Calu3 (cell line): ENCODE measurements around the gene PCDHA9. TPM values are rescaled to one million over a fixed set of nuclear protein-coding genes. Genes with fewer than 3 reads are reported as not detected.
"Not testable (repeated sequence)": the region's sequence is repeated elsewhere in the genome, so short reads cannot be mapped to it uniquely, and the experiment has no call there.

Experiments used
- BruUV-seq: library from RNA; stranded (reverse); fragments of 400-500 nt; replicated peaks from 2 replicates; lab custom pipeline; 2021; lab: Mats Ljungman, UMichigan
- CTCF ChIA-PET: fragments of 300-600 bp; sonication (Branson Sonifier 250); formaldehyde crosslinking; loops from one replicate; lab custom pipeline; 2022; ENCODE audit warnings: antibody characterized with exemption; lab: Charles Lee
- DNase-seq: peaks from one replicate; pipeline ENCODE4 v3.0.0; 2022
- H3K27ac Mint-ChIP-seq: one replicate; pipeline ENCODE4 v1.8.0; 2022; ENCODE audit warnings: mixed read lengths; ENCODE audit not compliant: unreplicated experiment
- H3K27me3 Mint-ChIP-seq: one replicate; pipeline ENCODE4 v1.8.0; 2022; ENCODE audit warnings: mixed read lengths; ENCODE audit not compliant: unreplicated experiment
- H3K36me3 Mint-ChIP-seq: one replicate; pipeline ENCODE4 v1.8.0; 2022; ENCODE audit warnings: mild to moderate bottlenecking, moderate library complexity, mixed read lengths; ENCODE audit not compliant: insufficient read depth, unreplicated experiment
- H3K4me1 Mint-ChIP-seq: one replicate; pipeline ENCODE4 v1.8.0; 2022; ENCODE audit warnings: mild to moderate bottlenecking, low read depth, mixed read lengths; ENCODE audit not compliant: unreplicated experiment
- H3K4me3 Mint-ChIP-seq: one replicate; pipeline ENCODE4 v1.8.0; 2022; ENCODE audit warnings: mild to moderate bottlenecking, low read depth, moderate library complexity, mixed read lengths; ENCODE audit not compliant: unreplicated experiment
- H3K9me3 Mint-ChIP-seq: one replicate; pipeline ENCODE4 v1.8.0; 2022; ENCODE audit warnings: low read depth, mixed read lengths; ENCODE audit not compliant: unreplicated experiment
- CTCF ChIP-seq: fragments of 200-600 bp; IDR thresholded peaks from one replicate; pipeline ENCODE4 v1.8.0; 2022; ENCODE audit warnings: antibody characterized with exemption; ENCODE audit not compliant: unreplicated experiment
- intact Hi-C: fragments of 100-400 bp; cut with micrococcal nuclease; formaldehyde crosslinking; loops from one replicate; pipeline ENCODE4 v1.10.0; 2022; ENCODE audit not compliant: unreplicated experiment
- total RNA-seq: library from RNA; stranded (reverse); gene quantifications from 2 replicates; pipeline ENCODE4 v1.2.3, GENCODE V29; 2022

Gene PCDHA9
- total RNA-seq, 1 experiment from 2014 or later: 0.66 TPM

- Mint-ChIP-seq H3K4me1 (no peaks in the 10 kb centered on the region), H3K4me3 (no peak within 1 kb of the TSS), H3K9me3 (peaks cover 7% of the 10 kb centered on the region), H3K27ac (no peak within 1 kb of the TSS), H3K36me3 (no peaks in the 10 kb centered on the region), H3K27me3 (no peaks in the 10 kb centered on the region)
- intact Hi-C loops: no loop called here
- DNase-seq: no peak
- no peak for TF ChIP-seq CTCF
- CTCF ChIA-PET: no interaction called here
- BruUV-seq: no TSS peak
Observed at GRCh38 chr5:140821375-140822280, 26.6 kb upstream of the PCDHA9 start, which contains the start of gene PCDHA5. TSS of gene PCDHA5 (plus strand) at chr5:140821613.

- BruUV-seq: no TSS peak
- CTCF ChIA-PET: no interaction called here
- no peak overlapping the region for H3K4me3 Mint-ChIP-seq
Observed at GRCh38 chr5:140822281-140822629, 25.9 kb upstream of the PCDHA9 start.

GRCh38 chr5:140822969-140823368 lies 25.2 kb upstream of the PCDHA9 start:
- BruUV-seq, H3K27me3 Mint-ChIP-seq, H3K4me1 Mint-ChIP-seq, intact Hi-C loops, H3K27ac Mint-ChIP-seq, DNase-seq, CTCF ChIA-PET, H3K36me3 Mint-ChIP-seq, H3K4me3 Mint-ChIP-seq, H3K9me3 Mint-ChIP-seq: not testable (repeated sequence)

More at GRCh38 chr5:140822281-140822629, 25.9 kb upstream of the PCDHA9 start:
- H3K27me3 Mint-ChIP-seq: no peaks in the 10 kb centered on the region
- intact Hi-C loops: no loop called here
- H3K4me1 Mint-ChIP-seq: no peaks in the 10 kb centered on the region
- no peaks in the 10 kb centered on the region for H3K36me3 Mint-ChIP-seq
- TF ChIP-seq CTCF: no peak
- H3K9me3 Mint-ChIP-seq: peaks cover 7% of the 10 kb centered on the region
- no peak overlapping the region for H3K27ac Mint-ChIP-seq
- DNase-seq: no peak

GRCh38 chr5:140823475-140823874 lies 24.7 kb upstream of the PCDHA9 start:
- no peak for TF ChIP-seq CTCF
- CTCF ChIA-PET: no interaction called here
- intact Hi-C loops: no loop called here
- no peaks in the 10 kb centered on the region for H3K27me3 Mint-ChIP-seq
- H3K9me3 Mint-ChIP-seq: peaks cover 9% of the 10 kb centered on the region
- DNase-seq: no peak
- H3K4me1 Mint-ChIP-seq: no peaks in the 10 kb centered on the region
- no TSS peak for BruUV-seq
- no peaks in the 10 kb centered on the region for H3K36me3 Mint-ChIP-seq
- H3K4me3 Mint-ChIP-seq: no peak overlapping the region
- H3K27ac Mint-ChIP-seq: no peak overlapping the region
